HepG2 (cell line): ENCODE measurements around the gene BPIFB6. TPM values are rescaled to one million over a fixed set of nuclear protein-coding genes. Genes with fewer than 3 reads are reported as not detected.

Experiments used
- AGO2 ChIP-seq: fragments of 200-400 bp; formaldehyde crosslinking; optimal IDR thresholded peaks from 2 replicates; pipeline ENCODE3; 2017; ENCODE audit warnings: mild to moderate bottlenecking, low read depth, low read length, moderate library complexity
- ARNTL ChIP-seq: sonication (generic); formaldehyde crosslinking; IDR thresholded peaks from 2 replicates; pipeline ENCODE4 v1.4.0; 2020; ENCODE audit warnings: mild to moderate bottlenecking, missing genetic modification reagents
- BHLHE40 ChIP-seq: IDR thresholded peaks from 2 replicates; pipeline ENCODE4 v1.6.1; 2011; ENCODE audit warnings: low read length, improper control_type of control experiment
- HNF4G ChIP-seq, 2 experiments: sonication (generic) in 1 of 2; formaldehyde crosslinking in 1 of 2; IDR thresholded peaks; 2 replicates each; pipeline versions ENCODE4 v1.4.0 to v1.6.1; 2011 to 2020; ENCODE audit warnings: borderline replicate concordance in 2 of 2, low read depth in 2 of 2, mild to moderate bottlenecking in 2 of 2, low read length in 1 of 2, missing genetic modification reagents in 1 of 2, moderate library complexity in 1 of 2
- LCORL ChIP-seq, 2 experiments: fragments of 450-650 bp in 1 of 2; sonication (generic) in 1 of 2; formaldehyde crosslinking in 1 of 2; IDR thresholded peaks; 2 replicates each; pipeline versions ENCODE4 v1.5.0 to v1.6.1; 2017 to 2020; ENCODE audit warnings: antibody characterized with exemption in 1 of 2, missing genetic modification reagents in 1 of 2
- ZEB1 ChIP-seq: IDR thresholded peaks from 2 replicates; pipeline ENCODE4 v1.6.1; 2012; ENCODE audit warnings: mild to moderate bottlenecking, low read depth, inconsistent platforms; ENCODE audit not compliant: insufficient replicate concordance
- ZFY ChIP-seq: sonication (generic); formaldehyde crosslinking; IDR thresholded peaks from 2 replicates; pipeline ENCODE4 v1.4.0; 2020; ENCODE audit warnings: missing genetic modification reagents
- ZNF225 ChIP-seq: sonication (generic); formaldehyde crosslinking; IDR thresholded peaks from 2 replicates; pipeline ENCODE4 v1.4.0; 2020; ENCODE audit warnings: mild to moderate bottlenecking, missing genetic modification reagents
- ZNF589 ChIP-seq: sonication (generic); formaldehyde crosslinking; conservative IDR thresholded peaks from 2 replicates; pipeline ENCODE4 v1.8.0; 2022; ENCODE audit warnings: mild to moderate bottlenecking, moderate library complexity, missing genetic modification reagents
- ZNF782 ChIP-seq: sonication (generic); formaldehyde crosslinking; IDR thresholded peaks from 2 replicates; pipeline ENCODE4 v1.4.0; 2020; ENCODE audit warnings: missing genetic modification reagents, mild to moderate bottlenecking, borderline replicate concordance
- polyA plus RNA-seq, 8 experiments: library from polyadenylated mRNA; depleted of rRNA in 3 of 8; stranded (reverse) in 7 of 8; unstranded in 1 of 8; fragments of >200 nt; fragmentation: Illumina TruSeq in 4 of 8; extraction: Trizol in 4 of 8; gene quantifications; 2 replicates each; pipeline versions ENCODE4 v1.2.1 to v1.2.3, GENCODE V29; 2011 to 2016; ENCODE audit warnings: low read depth in 4 of 8, missing spikeins in 1 of 8, mixed read lengths in 1 of 8; ENCODE audit not compliant: insufficient read depth in 1 of 8
- total RNA-seq, 5 experiments: library from RNA; depleted of rRNA; stranded (reverse); fragments of >200 nt; fragmentation: Illumina TruSeq; extraction: Trizol; gene quantifications; 2 replicates each; pipeline ENCODE4 v1.2.3, GENCODE V29; 2016; ENCODE audit warnings: low read depth in 1 of 5
- TF ChIP-seq, protein P1 (sequence below): sonication (generic); formaldehyde crosslinking; IDR thresholded peaks from 2 replicates; pipeline ENCODE4 v1.8.0; 2022; ENCODE audit warnings: missing genetic modification reagents, mild to moderate bottlenecking, borderline replicate concordance
- TF ChIP-seq, protein P2 (sequence below): sonication (generic); formaldehyde crosslinking; IDR thresholded peaks from 2 replicates; pipeline ENCODE4 v1.4.0; 2020; ENCODE audit warnings: low read depth, mild to moderate bottlenecking, missing genetic modification reagents
- TF ChIP-seq, protein P3 (sequence below): sonication (generic); formaldehyde crosslinking; IDR thresholded peaks from 2 replicates; pipeline ENCODE4 v1.4.0; 2020; ENCODE audit warnings: mild to moderate bottlenecking, low read depth, missing genetic modification reagents
- TF ChIP-seq, protein P4 (sequence below): IDR thresholded peaks from 2 replicates; pipeline ENCODE4 v1.4.0; 2020; ENCODE audit warnings: mild to moderate bottlenecking, missing genetic modification reagents
- TF ChIP-seq, protein P5 (sequence below): sonication (generic); formaldehyde crosslinking; IDR thresholded peaks from 2 replicates; pipeline ENCODE4 v1.8.1; 2022; ENCODE audit warnings: low read depth, mild to moderate bottlenecking, missing genetic modification reagents

Gene BPIFB6
- total and polyA plus RNA-seq, 2 of the 13 experiments (the other 11 are each of a cell fraction or from before 2014, with no cell fraction given): 0.13 to 1.7 TPM

DNA sequence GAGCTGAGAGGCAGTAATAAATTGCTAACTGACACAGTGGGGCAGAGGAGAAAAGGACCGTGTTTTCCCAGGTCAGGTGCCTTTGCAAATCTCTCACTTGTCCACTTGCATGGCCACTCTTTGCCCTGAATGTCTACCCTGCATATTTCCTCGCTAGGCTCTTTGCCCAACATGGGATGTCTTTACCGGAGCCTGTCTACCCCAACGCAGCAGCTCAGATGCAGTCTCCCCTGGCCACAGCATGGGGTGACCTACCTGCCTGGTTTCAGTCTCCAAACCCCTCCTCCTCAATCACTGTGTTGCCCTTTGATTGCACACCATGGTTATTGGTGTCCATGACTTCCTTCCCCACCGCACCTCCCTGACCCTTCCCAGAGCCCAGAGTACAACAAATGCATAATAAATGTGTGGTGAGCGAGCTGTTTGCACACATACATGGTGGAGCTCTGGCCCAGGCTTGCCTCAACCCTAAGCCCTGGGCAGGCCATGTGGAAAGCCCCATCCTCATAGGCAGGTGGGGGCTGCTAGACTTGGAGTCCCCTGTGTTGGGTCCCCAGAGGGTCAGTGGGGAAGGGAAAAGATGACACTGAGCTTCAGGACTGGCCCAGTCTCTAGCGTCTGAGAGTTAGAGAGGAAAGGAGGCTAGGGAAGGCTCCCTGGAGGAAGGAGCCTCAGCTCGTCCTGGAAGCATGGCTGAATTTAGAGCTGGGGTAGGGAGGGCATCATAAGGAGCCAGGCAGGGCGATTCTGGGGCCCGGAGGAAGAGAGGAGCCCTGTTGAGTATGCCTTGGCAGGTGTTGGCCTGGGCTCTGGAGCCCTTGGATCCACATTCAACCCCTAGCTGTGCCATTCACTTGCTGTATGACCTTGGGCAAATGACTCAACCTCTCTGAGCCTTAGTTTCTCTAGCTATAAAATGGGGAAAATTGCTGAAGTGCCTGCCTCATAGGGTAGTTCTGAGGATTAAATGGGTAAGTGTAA, 4.4 kb upstream of the BPIFB6 start (continued):
- TF ChIP-seq AGO2 (peak; percentile 36), ZFY (CRISPR knock-in tag) (no peak; the same call in 1 of the 2 replicates), BHLHE40 (no peak), ARNTL (CRISPR knock-in tag) (0 out of 2 replicates have a peak, but pooled peaks have one; percentile 39), LCORL (IDR thresholded peaks at IDR 0.05) (no peak), LCORL (CRISPR knock-in tag; IDR thresholded peaks at IDR 0.05) (peak; percentile 36; the same call in 1 of the 2 replicates), ZNF589 (CRISPR knock-in tag) (0 out of 2 replicates have a peak, but pooled peaks have one; percentile 66), ZNF225 (CRISPR knock-in tag) (peak; percentile 29; the same call in 1 of the 2 replicates), HNF4G (IDR thresholded peaks at IDR 0.05; ENCODE audit: borderline replicate concordance, low read depth, low read length) (no peak), HNF4G (CRISPR knock-in tag; IDR thresholded peaks at IDR 0.05; ENCODE audit: borderline replicate concordance, low read depth) (0 out of 2 replicates have a peak, but pooled peaks have one; percentile 33), ZEB1 (peak; percentile 18), ZNF782 (0 out of 2 replicates have a peak, but pooled peaks have one; percentile 28)
- TF ChIP-seq, protein P1, sequence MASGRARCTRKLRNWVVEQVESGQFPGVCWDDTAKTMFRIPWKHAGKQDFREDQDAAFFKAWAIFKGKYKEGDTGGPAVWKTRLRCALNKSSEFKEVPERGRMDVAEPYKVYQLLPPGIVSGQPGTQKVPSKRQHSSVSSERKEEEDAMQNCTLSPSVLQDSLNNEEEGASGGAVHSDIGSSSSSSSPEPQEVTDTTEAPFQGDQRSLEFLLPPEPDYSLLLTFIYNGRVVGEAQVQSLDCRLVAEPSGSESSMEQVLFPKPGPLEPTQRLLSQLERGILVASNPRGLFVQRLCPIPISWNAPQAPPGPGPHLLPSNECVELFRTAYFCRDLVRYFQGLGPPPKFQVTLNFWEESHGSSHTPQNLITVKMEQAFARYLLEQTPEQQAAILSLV (CRISPR knock-in tag): 0 out of 2 replicates have a peak, but pooled peaks have one; percentile 27
- TF ChIP-seq, protein P2, sequence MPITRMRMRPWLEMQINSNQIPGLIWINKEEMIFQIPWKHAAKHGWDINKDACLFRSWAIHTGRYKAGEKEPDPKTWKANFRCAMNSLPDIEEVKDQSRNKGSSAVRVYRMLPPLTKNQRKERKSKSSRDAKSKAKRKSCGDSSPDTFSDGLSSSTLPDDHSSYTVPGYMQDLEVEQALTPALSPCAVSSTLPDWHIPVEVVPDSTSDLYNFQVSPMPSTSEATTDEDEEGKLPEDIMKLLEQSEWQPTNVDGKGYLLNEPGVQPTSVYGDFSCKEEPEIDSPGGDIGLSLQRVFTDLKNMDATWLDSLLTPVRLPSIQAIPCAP (CRISPR knock-in tag): no peak
- TF ChIP-seq, protein P3, sequence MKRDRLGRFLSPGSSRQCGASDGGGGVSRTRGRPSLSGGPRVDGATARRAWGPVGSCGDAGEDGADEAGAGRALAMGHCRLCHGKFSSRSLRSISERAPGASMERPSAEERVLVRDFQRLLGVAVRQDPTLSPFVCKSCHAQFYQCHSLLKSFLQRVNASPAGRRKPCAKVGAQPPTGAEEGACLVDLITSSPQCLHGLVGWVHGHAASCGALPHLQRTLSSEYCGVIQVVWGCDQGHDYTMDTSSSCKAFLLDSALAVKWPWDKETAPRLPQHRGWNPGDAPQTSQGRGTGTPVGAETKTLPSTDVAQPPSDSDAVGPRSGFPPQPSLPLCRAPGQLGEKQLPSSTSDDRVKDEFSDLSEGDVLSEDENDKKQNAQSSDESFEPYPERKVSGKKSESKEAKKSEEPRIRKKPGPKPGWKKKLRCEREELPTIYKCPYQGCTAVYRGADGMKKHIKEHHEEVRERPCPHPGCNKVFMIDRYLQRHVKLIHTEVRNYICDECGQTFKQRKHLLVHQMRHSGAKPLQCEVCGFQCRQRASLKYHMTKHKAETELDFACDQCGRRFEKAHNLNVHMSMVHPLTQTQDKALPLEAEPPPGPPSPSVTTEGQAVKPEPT (CRISPR knock-in tag): no peak
- TF ChIP-seq, protein P4, sequence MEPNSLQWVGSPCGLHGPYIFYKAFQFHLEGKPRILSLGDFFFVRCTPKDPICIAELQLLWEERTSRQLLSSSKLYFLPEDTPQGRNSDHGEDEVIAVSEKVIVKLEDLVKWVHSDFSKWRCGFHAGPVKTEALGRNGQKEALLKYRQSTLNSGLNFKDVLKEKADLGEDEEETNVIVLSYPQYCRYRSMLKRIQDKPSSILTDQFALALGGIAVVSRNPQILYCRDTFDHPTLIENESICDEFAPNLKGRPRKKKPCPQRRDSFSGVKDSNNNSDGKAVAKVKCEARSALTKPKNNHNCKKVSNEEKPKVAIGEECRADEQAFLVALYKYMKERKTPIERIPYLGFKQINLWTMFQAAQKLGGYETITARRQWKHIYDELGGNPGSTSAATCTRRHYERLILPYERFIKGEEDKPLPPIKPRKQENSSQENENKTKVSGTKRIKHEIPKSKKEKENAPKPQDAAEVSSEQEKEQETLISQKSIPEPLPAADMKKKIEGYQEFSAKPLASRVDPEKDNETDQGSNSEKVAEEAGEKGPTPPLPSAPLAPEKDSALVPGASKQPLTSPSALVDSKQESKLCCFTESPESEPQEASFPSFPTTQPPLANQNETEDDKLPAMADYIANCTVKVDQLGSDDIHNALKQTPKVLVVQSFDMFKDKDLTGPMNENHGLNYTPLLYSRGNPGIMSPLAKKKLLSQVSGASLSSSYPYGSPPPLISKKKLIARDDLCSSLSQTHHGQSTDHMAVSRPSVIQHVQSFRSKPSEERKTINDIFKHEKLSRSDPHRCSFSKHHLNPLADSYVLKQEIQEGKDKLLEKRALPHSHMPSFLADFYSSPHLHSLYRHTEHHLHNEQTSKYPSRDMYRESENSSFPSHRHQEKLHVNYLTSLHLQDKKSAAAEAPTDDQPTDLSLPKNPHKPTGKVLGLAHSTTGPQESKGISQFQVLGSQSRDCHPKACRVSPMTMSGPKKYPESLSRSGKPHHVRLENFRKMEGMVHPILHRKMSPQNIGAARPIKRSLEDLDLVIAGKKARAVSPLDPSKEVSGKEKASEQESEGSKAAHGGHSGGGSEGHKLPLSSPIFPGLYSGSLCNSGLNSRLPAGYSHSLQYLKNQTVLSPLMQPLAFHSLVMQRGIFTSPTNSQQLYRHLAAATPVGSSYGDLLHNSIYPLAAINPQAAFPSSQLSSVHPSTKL (CRISPR knock-in tag): no peak
- TF ChIP-seq, protein P5, sequence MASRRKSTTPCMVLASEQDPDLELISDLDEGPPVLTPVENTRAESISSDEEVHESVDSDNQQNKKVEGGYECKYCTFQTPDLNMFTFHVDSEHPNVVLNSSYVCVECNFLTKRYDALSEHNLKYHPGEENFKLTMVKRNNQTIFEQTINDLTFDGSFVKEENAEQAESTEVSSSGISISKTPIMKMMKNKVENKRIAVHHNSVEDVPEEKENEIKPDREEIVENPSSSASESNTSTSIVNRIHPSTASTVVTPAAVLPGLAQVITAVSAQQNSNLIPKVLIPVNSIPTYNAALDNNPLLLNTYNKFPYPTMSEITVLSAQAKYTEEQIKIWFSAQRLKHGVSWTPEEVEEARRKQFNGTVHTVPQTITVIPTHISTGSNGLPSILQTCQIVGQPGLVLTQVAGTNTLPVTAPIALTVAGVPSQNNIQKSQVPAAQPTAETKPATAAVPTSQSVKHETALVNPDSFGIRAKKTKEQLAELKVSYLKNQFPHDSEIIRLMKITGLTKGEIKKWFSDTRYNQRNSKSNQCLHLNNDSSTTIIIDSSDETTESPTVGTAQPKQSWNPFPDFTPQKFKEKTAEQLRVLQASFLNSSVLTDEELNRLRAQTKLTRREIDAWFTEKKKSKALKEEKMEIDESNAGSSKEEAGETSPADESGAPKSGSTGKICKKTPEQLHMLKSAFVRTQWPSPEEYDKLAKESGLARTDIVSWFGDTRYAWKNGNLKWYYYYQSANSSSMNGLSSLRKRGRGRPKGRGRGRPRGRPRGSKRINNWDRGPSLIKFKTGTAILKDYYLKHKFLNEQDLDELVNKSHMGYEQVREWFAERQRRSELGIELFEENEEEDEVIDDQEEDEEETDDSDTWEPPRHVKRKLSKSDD (CRISPR knock-in tag): peak; percentile 41; the same call in 1 of the 2 replicates
